OCI-LY3 (cell line): ENCODE measurements around the gene DNMT3A.

Source experiments
- EZH2phosphoT487 ChIP-seq: fragments of 200-600 bp; shearing (Covaris generic); IDR thresholded peaks from 2 replicates; pipeline ENCODE4 v1.6.1; 2018; ENCODE audit warnings: antibody characterized with exemption, mixed run types, low read depth
- TF ChIP-seq, protein P1 (sequence below): fragments of 200-600, 300-600 bp; sonication (generic); IDR thresholded peaks from 2 replicates; pipeline ENCODE4 v1.5.1; 2014; ENCODE audit warnings: antibody characterized with exemption, low read length, low read depth

DNA sequence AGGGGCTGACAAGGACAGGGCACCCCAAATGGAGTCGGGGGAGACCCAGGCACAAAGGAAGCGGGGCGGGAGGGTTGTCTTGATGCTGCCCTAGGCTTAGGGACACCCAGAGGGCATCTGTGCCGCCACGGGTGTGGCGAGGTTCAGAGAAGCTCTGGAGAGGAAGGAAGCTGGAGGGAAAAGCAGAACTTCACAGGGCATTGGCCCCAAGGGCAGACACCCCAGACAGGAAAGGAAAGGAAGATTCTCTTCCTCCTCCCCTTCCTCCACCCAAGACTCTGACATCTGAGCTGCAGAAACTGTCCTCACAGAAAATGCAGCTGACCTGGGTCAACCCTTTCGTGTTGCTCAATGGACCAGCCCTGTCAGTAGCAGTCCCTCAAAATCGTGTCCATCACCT is 25.6 kb downstream of the DNMT3A start:
- TF ChIP-seq, protein P1, sequence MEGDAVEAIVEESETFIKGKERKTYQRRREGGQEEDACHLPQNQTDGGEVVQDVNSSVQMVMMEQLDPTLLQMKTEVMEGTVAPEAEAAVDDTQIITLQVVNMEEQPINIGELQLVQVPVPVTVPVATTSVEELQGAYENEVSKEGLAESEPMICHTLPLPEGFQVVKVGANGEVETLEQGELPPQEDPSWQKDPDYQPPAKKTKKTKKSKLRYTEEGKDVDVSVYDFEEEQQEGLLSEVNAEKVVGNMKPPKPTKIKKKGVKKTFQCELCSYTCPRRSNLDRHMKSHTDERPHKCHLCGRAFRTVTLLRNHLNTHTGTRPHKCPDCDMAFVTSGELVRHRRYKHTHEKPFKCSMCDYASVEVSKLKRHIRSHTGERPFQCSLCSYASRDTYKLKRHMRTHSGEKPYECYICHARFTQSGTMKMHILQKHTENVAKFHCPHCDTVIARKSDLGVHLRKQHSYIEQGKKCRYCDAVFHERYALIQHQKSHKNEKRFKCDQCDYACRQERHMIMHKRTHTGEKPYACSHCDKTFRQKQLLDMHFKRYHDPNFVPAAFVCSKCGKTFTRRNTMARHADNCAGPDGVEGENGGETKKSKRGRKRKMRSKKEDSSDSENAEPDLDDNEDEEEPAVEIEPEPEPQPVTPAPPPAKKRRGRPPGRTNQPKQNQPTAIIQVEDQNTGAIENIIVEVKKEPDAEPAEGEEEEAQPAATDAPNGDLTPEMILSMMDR: no peak
- TF ChIP-seq EZH2phosphoT487: no peak
